H4 (cell line): Measurements from ENCODE around the gene SSTR4. TPM values are rescaled to one million over a fixed set of nuclear protein-coding genes. Genes with fewer than 3 reads are reported as not detected.
"Not testable (repeated sequence)": the region's sequence is repeated elsewhere in the genome, so short reads cannot be mapped to it uniquely, and the experiment has no call there.

Source experiments
- DNase-seq: peaks from one replicate; pipeline ENCODE4 v3.0.0-alpha.2; 2015; ENCODE audit warnings: low spot score
- total RNA-seq: library from RNA; depleted of rRNA; stranded (reverse); fragments of >200 nt; shearing (Covaris generic); gene quantifications from 2 replicates; pipeline ENCODE4 v1.2.3, GENCODE V29; 2014

SSTR4 gene
- total RNA-seq, 1 experiment from 2014 or later: not detected

GRCh38 chr20:23018432-23018831 lies 16.7 kb upstream of the SSTR4 start:
- DNase-seq: no peak

DNA sequence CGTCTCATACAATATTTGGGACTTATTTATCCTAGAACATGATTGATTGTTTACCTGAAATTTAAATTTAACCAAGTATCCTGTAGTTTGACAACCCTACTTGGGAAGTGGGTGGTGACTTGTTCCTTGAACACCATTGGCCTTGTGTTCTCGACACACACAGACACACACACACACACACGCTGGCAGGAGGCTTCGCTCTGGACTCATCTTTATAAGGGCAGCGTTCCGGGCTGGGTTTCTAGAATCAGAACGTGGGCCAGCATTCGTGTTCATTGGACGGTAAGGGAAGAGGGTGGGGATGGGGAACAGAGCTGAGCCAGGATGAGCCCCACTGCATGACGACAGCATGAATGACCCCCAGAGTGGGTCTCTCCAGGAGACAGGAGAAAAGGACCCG lies 16.2 kb upstream of the SSTR4 start:
- no peak for DNase-seq

DNA sequence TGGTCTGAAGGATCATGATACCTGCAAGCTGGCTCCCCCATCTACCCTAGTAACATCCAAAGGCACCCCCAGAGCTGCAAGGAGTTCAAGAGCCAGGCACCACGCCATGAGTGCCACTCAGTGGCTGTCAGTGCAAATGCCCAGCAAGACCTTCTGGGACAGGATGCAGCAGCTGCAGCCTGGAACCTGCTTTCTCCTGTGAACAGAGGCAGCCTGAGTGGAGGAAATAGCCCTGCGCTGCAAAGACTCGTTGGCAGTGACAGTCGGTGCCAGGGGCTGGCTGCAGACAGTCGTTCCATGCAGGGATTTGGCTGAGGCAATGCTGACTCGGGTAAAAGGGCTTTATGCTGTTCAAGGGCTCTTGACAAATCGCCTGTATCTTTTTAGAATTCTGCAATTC lies 15.7 kb upstream of the SSTR4 start:
- no peak for DNase-seq

DNA sequence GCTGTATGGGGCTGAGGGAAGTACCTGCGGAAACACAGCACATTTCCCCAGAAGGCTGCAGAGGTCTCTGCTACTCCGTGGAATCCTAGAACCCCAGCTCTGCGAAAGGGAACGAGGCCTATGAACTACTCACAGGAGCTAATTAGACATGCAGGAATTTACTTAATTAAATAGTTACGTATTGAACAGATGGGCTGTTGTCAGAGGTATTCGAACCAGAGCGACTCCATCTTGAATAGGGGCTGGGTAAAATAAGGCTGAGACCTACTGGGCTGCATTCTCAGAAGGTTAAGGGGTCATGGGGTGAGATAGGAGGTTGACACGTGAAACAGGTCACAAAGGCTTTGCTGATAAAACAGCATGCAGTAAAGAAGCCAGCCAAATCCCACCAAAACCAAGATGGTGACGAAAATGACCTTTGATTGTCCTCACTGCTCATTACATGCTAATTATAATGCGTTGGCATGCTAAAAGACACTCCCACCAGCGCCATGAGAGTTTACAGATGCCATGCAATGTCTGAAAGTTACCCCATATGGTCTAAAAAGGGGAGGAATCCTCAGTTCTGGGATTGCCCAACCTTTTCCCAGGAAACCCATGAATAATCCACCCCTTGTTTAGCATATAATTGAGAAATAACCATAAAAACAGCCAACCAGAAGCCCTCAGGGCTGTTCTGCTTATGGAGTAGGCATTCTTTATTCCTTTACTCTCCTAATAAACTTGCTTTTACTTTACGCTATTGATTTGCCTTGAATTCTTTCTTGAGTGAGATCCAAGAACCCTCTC lies 14.7 kb upstream of the SSTR4 start:
- no peak for DNase-seq

DNA sequence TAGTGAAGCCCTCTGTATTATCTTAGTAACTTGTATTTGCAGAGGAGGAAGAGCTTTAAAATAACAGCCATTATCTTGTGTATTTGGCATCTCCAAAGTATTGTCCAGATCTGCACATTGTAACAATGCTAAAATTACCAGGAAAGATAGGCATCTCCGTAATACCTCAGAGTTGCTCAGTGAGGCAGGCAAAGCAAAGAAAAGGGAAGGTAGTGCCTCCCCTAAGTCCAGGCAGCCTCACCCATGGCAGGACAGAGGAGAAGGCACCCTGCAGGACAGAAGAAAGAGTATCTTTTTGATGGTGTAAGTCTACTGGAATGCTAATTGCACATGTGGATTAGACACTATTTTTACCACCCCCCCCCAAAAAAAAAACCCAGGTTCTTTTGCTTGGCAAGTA lies 13.6 kb upstream of the SSTR4 start:
- no peak for DNase-seq

GRCh38 chr20:23021951-23022350 lies 13.2 kb upstream of the SSTR4 start:
- DNase-seq: no peak

- DNase-seq: peak; percentile 50
Measured at GRCh38 chr20:23022849-23023248, 12.3 kb upstream of the SSTR4 start.

- no peak for DNase-seq
Measured at GRCh38 chr20:23023621-23024177, 11.4 kb upstream of the SSTR4 start.

DNA sequence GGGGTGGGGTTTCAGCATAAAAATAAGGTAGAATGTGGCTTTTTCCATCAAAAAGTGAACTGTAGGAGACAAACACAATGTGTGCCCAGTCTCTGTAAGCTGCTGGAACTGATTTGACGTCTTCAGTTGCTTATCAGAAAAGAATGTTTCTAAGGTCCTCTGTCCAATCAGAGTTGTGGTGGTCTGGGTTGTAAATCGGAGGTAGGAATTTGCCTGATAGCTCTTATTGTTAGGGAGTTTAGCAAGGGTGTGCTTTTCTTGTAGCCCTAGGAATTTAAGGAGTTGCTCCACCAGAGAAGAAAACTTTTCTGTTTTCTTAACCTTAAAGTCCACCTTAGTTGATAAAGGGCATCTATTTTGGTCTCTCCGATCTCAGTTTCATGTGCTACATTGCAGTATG lies 10.4 kb upstream of the SSTR4 start:
- no peak for DNase-seq

- DNase-seq: not testable (repeated sequence)
Measured at GRCh38 chr20:23025503-23025902, 9.6 kb upstream of the SSTR4 start.

GRCh38 chr20:23027721-23028120 lies 7.4 kb upstream of the SSTR4 start:
- DNase-seq: no peak

- DNase-seq: no peak
Measured at GRCh38 chr20:23028392-23028791, 6.7 kb upstream of the SSTR4 start.

DNA sequence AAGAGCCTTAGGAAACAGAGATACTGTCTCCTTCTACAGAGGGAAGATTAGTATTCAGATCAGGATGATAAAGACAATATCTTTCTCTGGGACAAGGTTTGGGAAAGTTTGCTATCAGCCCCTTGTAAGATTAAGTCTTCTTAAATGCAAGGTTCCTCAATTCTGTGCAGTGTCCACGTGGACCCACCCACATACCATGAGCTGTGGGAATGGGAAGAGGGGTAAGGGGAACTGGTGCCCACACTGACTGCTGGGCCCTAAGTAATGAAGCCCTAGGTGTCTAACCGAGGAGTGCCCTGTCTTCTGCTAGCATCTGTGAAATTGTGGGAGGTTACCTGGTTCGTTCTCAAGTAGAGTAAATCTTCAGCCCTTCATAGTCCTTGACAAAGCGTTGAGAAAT lies 5.8 kb upstream of the SSTR4 start:
- DNase-seq: no peak

GRCh38 chr20:23031346-23031745 lies 3.8 kb upstream of the SSTR4 start:
- no peak for DNase-seq

DNA sequence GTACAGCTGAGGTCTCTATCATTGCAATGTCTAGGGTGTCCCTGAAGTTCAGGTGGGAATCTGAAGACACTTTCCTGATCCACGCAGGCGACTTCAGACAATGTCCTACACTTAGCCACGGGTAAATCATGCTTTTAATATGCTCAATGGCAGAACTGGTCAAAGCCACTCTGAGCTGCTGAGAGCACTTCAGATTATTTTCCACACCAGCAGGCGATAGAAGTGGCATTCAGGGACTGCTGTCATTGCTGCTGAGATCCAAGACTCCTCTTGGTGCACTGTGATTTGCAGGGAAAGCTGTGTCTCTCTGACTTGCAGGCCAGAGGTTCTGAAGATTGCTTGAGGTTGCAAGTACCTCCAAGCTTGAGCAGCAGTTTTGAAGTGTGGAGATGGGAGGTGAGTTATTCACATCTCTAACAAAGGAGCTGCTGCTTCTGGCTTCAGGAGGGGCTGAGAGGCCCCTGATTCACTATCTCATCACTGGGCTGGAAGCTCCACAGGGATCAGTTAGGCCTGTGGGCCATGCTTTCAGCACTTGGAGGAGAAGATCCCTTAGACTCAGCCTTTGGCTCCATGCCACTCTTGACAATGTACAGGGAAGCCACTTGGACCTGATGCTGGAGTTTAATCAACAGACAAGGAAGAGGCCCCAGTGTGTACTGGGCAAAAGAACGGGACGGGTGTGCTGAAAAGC lies 2.9 kb upstream of the SSTR4 start:
- no peak for DNase-seq

DNA sequence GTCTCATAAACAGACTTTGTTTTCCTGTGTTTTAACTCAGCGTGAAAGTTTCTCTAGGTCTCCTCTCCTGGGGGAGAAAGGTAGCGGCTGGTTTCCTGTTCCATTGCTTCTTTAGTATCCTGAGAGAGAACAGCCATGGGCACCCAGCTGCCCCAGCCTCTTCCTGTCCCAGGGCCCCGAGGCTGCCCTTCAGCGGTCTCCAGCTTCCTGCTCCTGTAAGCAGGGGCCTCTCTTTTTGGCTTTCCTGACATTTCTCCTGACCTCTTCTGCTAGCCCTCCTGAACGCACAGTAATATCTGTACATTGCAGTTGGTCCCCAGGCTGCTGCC lies 2.4 kb upstream of the SSTR4 start:
- DNase-seq: no peak

DNA sequence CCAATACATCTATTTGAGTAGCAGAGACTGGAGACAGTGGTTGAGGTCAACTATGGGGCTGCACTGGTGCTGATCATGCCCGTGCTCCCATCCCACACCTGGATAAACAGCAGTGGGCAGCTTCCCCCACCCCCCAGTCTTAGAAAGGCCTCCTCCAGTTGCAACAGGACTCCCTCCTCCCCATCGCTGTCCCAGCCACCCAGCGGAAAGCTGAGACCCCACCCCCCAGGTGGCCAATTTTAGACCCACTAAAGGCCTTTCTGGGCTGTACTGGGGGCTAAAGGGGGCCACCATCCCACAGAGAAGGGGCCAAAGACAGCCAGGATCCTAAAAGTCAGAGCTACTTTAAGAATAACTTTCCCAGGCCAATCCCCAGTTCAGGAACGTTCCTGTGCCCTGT lies 1.2 kb upstream of the SSTR4 start:
- no peak for DNase-seq

GRCh38 chr20:23035731-23036130 lies 619 bp downstream of the SSTR4 start:
- DNase-seq: no peak

GRCh38 chr20:23036371-23036770 lies 1.3 kb downstream of the SSTR4 start:
- no peak for DNase-seq

DNA sequence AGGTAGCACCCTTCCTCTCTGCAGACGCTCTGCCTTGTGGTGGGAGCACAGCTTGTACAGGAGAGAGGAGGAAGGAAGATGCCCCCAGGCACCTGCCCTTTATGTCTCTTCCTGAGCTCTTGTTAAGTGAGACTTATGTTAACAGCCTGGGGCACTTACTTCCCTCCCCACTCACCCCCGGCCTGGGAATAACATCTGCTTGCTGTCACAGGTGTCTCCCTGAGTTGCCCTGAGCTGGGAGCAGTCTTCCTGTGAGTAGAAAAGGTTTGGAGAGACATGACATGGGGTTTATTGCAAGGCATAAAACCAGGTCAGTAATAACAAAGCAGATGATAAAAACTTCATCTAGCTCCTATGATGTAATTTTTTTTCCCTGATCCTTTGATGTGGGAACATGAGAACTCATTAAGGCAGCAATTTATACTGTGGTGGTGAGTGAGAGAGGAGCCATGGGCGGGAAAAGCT lies 1.9 kb downstream of the SSTR4 start:
- DNase-seq: no peak

DNA sequence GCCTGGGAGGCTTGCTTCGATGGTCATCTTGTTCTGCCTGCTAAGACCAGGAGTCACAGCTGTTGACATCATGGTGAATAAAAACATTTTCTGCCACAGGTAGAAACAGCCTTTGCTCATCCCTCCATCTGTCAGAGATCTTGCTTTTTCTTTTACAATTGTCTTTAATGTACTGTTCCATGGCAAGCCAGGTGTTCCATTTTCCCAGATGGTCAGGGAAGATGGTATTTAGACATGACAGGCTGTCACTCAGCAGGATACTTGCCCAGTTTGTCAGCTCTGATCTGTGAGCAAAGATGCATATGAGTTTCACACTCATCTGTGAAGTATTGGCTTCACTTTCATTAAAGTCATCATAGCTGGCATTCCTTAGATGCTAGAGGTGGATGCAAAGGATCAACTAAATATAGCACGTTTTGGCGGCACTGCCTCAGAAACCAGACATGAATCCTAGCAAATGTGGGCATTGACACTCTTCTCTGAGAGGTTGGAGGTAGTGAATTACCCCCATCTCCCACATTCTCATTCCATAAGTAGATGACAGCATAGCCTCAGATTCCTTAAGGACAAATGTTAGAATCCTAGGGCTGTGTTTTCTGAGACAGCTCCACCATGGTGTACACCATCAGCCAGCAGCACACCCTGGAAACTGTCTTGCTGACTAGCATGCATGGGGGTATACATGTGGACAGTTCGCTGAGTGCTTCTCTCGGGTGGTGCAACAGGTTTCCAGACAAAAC lies 4.2 kb downstream of the SSTR4 start:
- no peak for DNase-seq

GRCh38 chr20:23039885-23040508 lies 4.9 kb downstream of the SSTR4 start:
- no peak for DNase-seq
